Liver (tissue), 3 donors: ENCODE measurements around the gene OXNAD1.

Experiments
- HNF4G ChIP-seq: IDR thresholded peaks from 2 replicates; pipeline ENCODE4 v1.6.1; 2016; ENCODE audit warnings: antibody characterized with exemption
- NR2F2 ChIP-seq: IDR thresholded peaks from 2 replicates; pipeline ENCODE4 v1.6.1; 2016; ENCODE audit warnings: antibody characterized with exemption
- RAD21 ChIP-seq, 2 donors: IDR thresholded peaks; 2 replicates each; pipeline ENCODE4 v1.6.1; 2016; ENCODE audit warnings: antibody characterized with exemption in 2 of 2, mild to moderate bottlenecking in 2 of 2
- TF ChIP-seq, protein P1 (sequence below): fragments of 150-350 bp; IDR thresholded peaks from 2 replicates; pipeline ENCODE4 v1.5.1; 2017; ENCODE audit warnings: improper control_type of control experiment, low read depth, low read length; ENCODE audit not compliant: missing input control
- TF ChIP-seq, protein P2 (sequence below): IDR thresholded peaks from 2 replicates; pipeline ENCODE4 v1.6.1; 2016; ENCODE audit warnings: antibody characterized with exemption, mild to moderate bottlenecking
- TF ChIP-seq, protein P3 (sequence below): IDR thresholded peaks from 2 replicates; pipeline ENCODE4 v1.6.1; 2016; ENCODE audit warnings: antibody characterized with exemption
- donor health status: healthy.
- donor health status: healthy.

DNA sequence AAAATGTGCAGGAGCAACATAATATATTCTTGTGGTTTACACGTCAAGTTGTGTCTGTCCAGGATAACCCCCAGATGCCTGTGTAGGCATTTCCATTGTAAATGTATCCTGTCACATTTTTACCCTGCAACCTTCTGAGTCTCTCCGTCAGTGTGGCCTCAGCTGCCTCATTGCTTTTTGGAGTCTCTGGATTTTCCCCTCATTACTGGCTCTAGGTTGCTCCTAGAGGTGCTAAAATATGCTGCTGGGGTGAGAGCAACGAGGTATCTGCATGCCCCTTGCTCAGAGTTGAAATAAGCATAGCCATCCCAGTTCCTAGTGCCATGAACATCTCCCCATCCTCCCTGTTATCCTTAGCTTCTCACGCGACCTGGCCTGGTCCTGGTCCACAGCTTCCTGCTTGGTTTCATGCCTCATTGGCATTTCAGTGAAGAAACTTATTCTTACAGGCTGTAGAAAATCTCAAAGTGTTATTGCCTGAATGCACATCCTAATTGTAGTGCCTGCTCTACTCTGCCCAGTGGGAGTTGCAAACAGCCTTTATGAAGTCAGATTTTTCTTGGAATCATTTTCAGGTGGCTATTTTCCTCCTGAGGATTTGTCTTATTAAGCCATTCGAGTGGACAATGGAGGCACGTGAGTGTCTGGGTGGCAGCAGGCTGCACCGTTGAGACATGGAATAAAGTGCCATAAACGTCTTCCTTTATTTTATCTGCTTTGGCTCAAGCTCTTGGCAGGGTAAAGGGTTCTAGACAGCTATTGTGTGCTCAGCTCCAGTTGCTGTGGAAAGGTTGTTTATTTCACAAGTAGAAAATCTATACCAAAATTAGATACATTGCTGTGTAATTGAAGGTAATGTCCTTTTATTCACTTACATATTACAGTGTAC is 33.2 kb downstream of the OXNAD1 start:
- TF ChIP-seq RAD21 (IDR thresholded peaks at IDR 0.05) (no peak), HNF4G (no peak), NR2F2 (no peak)
- TF ChIP-seq, protein P1, sequence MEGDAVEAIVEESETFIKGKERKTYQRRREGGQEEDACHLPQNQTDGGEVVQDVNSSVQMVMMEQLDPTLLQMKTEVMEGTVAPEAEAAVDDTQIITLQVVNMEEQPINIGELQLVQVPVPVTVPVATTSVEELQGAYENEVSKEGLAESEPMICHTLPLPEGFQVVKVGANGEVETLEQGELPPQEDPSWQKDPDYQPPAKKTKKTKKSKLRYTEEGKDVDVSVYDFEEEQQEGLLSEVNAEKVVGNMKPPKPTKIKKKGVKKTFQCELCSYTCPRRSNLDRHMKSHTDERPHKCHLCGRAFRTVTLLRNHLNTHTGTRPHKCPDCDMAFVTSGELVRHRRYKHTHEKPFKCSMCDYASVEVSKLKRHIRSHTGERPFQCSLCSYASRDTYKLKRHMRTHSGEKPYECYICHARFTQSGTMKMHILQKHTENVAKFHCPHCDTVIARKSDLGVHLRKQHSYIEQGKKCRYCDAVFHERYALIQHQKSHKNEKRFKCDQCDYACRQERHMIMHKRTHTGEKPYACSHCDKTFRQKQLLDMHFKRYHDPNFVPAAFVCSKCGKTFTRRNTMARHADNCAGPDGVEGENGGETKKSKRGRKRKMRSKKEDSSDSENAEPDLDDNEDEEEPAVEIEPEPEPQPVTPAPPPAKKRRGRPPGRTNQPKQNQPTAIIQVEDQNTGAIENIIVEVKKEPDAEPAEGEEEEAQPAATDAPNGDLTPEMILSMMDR, result no peak
- TF ChIP-seq, protein P2, sequence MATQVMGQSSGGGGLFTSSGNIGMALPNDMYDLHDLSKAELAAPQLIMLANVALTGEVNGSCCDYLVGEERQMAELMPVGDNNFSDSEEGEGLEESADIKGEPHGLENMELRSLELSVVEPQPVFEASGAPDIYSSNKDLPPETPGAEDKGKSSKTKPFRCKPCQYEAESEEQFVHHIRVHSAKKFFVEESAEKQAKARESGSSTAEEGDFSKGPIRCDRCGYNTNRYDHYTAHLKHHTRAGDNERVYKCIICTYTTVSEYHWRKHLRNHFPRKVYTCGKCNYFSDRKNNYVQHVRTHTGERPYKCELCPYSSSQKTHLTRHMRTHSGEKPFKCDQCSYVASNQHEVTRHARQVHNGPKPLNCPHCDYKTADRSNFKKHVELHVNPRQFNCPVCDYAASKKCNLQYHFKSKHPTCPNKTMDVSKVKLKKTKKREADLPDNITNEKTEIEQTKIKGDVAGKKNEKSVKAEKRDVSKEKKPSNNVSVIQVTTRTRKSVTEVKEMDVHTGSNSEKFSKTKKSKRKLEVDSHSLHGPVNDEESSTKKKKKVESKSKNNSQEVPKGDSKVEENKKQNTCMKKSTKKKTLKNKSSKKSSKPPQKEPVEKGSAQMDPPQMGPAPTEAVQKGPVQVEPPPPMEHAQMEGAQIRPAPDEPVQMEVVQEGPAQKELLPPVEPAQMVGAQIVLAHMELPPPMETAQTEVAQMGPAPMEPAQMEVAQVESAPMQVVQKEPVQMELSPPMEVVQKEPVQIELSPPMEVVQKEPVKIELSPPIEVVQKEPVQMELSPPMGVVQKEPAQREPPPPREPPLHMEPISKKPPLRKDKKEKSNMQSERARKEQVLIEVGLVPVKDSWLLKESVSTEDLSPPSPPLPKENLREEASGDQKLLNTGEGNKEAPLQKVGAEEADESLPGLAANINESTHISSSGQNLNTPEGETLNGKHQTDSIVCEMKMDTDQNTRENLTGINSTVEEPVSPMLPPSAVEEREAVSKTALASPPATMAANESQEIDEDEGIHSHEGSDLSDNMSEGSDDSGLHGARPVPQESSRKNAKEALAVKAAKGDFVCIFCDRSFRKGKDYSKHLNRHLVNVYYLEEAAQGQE, result no peak
- TF ChIP-seq, protein P3, sequence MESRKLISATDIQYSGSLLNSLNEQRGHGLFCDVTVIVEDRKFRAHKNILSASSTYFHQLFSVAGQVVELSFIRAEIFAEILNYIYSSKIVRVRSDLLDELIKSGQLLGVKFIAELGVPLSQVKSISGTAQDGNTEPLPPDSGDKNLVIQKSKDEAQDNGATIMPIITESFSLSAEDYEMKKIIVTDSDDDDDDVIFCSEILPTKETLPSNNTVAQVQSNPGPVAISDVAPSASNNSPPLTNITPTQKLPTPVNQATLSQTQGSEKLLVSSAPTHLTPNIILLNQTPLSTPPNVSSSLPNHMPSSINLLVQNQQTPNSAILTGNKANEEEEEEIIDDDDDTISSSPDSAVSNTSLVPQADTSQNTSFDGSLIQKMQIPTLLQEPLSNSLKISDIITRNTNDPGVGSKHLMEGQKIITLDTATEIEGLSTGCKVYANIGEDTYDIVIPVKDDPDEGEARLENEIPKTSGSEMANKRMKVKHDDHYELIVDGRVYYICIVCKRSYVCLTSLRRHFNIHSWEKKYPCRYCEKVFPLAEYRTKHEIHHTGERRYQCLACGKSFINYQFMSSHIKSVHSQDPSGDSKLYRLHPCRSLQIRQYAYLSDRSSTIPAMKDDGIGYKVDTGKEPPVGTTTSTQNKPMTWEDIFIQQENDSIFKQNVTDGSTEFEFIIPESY, result no peak
